Measurements from ENCODE around the gene KXD1. TPM values are rescaled to one million over a fixed set of nuclear protein-coding genes. Genes with fewer than 3 reads are reported as not detected.

KXD1 gene
- total RNA-seq, 4 donors from 2014 or later, result 98.1 to 117 (median 103) TPM

GRCh38 chr19:18605546-18606280 is 48.0 kb downstream of the KXD1 start:
- H3K27ac ChIP-seq, result no peak overlapping the region
- peaks cover 34% of the 10 kb centered on the region for H3K27me3 ChIP-seq
- WGBS, 2 donors, result 3 to 5% methylated on average over 12 to 39 of the region's 65 CpGs
- no peaks in the 10 kb centered on the region for H3K36me3 ChIP-seq
- peaks cover 9 to 28% of the 10 kb centered on the region in 2 donors for H3K4me1 ChIP-seq
- intact Hi-C loops (cut with DNase I), result no loop called here
- H3K9me3 ChIP-seq, result no peaks in the 10 kb centered on the region
- no peak for TF ChIP-seq POLR2A (IDR thresholded peaks at IDR 0.05)
- no peak for TF ChIP-seq CTCF (IDR thresholded peaks at IDR 0.05)
- peak overlapping the region in 1 of 3 donors; percentile 19 for H3K4me3 ChIP-seq (replicated peaks in 1 of 3)
- no peak for DNase-seq

DNA sequence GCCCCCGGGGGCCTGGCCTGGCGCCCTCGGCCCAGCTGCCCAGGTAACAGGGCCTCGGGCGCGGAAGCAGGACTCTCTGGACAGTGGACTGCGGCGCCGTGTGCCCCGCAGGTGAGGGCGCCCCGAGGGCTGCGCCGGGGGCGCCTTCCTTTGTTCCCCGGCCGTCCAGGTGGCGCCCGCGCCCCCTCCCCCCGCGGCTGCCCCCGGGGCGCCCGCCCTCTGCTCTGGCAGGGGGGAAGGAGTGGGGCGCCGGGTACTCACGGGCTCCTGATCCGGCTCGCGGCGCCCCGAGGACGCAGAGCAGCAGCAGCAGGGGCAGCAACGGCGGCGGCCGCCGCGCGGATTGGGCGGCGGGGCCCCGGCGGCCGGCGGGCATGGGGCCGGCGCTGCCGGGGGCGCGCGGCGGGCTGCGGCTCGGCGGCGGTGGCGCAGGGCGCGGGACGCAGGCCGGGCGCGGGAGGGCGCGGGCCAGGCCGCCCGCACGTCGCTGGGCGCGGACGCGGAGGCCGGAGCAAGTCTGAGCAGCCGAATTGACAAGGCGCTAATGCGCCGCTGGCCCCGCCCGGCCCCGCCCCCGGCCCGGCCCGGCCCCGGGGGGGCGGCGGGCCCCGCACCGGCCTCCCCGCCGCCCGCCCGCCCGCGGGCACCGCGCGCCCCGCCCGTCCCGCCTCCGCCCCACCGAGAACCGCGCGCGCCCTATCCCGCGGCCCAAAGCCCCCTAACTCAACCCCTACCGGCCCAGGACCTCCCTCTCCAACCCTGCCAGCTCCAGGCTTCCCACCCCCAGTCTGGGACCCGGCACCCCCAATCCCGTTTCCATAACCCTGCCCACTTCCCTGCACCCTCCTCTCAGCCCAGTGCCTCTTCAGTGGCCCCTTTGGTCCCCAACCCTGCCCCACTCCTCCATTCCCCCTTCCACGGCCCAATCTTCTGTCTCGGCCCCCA is 48.9 kb downstream of the KXD1 start, which contains the start of gene CRLF1:
Gene CRLF1, minus strand, starts transcription at position 519 of the 945 bp plus-strand sequence. Its CDS starts 143 bp downstream, at position 376.
- H3K4me3 ChIP-seq (replicated peaks in 1 of 3), result peak within 1 kb of the TSS in 1 of 3 donors; percentile 19
- no peak within 1 kb of the TSS for H3K27ac ChIP-seq
- no peaks in the 10 kb centered on the region for H3K36me3 ChIP-seq
- WGBS, 2 donors, result 0 to 1% methylated on average over 4 to 16 of the region's 116 CpGs
- no peaks in the 10 kb centered on the region for H3K9me3 ChIP-seq
- intact Hi-C loops (cut with DNase I), result no loop called here
- DNase-seq, result no peak
- H3K27me3 ChIP-seq, result peaks cover 40% of the 10 kb centered on the region
- peaks cover 17 to 36% of the 10 kb centered on the region in 2 donors for H3K4me1 ChIP-seq
- TF ChIP-seq POLR2A (IDR thresholded peaks at IDR 0.05) (no peak), CTCF (IDR thresholded peaks at IDR 0.05) (no peak)

DNA sequence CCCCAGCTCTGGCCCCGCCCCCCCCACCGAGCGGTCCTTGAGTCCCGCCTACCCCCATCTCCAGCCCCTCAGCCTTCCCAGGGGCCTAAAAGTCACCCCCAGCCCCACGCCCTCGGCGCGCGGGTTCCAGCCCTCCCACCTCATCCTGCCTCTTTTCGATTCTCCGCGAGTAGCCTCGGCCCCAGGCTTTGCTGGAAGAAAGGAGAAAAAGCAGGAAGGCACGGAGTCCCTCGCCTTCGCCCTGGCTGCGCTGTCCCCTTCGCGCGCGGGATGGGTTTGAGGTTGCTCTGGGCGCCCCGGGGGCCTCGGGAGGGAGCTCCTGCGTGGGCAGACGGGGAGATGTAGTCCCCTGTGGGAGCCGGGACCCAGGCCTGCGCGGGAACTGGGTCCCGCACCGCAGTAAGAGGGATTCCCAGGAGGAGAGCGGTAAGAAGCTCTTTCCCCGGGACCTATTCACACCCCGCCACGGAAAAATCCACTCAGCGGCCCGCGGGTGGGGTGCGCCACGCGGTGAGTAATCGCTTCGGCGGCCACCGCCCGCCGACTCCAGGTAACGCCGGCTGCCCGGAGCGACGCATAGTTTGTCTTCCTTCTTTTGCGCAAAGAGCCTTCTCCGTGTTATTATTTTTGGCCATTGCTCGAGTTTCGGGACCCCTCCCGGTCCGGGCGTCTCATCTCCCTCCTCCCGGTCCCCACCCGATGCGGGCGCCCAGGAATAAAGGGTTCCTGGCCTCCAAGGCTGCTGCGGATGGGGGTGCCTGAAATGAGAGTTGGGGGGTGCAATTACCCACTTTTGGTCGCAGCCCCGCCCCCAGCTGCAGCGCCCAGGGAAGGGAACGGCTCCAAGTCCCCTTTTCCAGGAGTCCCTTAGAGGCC is 49.8 kb downstream of the KXD1 start:
- Histone ChIP-seq H3K27ac (no peak overlapping the region), H3K27me3 (peaks cover 49% of the 10 kb centered on the region), H3K9me3 (no peaks in the 10 kb centered on the region), H3K36me3 (no peaks in the 10 kb centered on the region), H3K4me3 (replicated peaks in 1 of 3) (peak overlapping the region in 1 of 3 donors; percentile 4), H3K4me1 (peaks cover 26 to 45% of the 10 kb centered on the region in 2 donors)
- intact Hi-C loops (cut with DNase I), result no loop called here
- TF ChIP-seq POLR2A (IDR thresholded peaks at IDR 0.05) (no peak), CTCF (IDR thresholded peaks at IDR 0.05) (no peak)
- 1% methylated on average over 27 to 56 of the region's 68 CpGs for WGBS, 2 donors
- DNase-seq, result no peak

- Histone ChIP-seq H3K4me3 (replicated peaks in 1 of 3) (no peak overlapping the region), H3K27ac (no peak overlapping the region), H3K4me1 (peaks cover 28 to 53% of the 10 kb centered on the region in 2 donors), H3K9me3 (no peaks in the 10 kb centered on the region), H3K36me3 (no peaks in the 10 kb centered on the region), H3K27me3 (peaks cover 57% of the 10 kb centered on the region)
- TF ChIP-seq POLR2A (IDR thresholded peaks at IDR 0.05), result no peak
- TF ChIP-seq CTCF (IDR thresholded peaks at IDR 0.05), result no peak
- no peak for DNase-seq
- intact Hi-C loops (cut with DNase I), result no loop called here
- WGBS, 2 donors, result 35 to 52% methylated on average over 5 of the region's 5 CpGs
Measured at GRCh38 chr19:18608102-18608804, 50.6 kb downstream of the KXD1 start.

Measured in thyroid gland (tissue), 4 donors.